Loucy (cell line): ENCODE data around the gene RGS3.
"Not testable (repeated sequence)": the region's sequence is repeated elsewhere in the genome, so short reads cannot be mapped to it uniquely, and the experiment has no call there.

Experiments
- H2AFZ ChIP-seq: fragments of 200-600 bp; sonication (generic); 2 replicates; pipeline ENCODE4 v1.6.0; 2016; ENCODE audit warnings: antibody characterized with exemption, mild to moderate bottlenecking, low read length, moderate library complexity
- H3F3A ChIP-seq: fragments of 200-600 bp; 2 replicates; pipeline ENCODE4 v1.6.0; 2016; ENCODE audit warnings: antibody characterized with exemption, low read depth, mild to moderate bottlenecking
- H3K27me3 ChIP-seq: fragments of 200-600 bp; sonication (generic); 2 replicates; pipeline ENCODE4 v1.6.1; 2014; ENCODE audit warnings: low read length, mild to moderate bottlenecking; ENCODE audit not compliant: insufficient read depth, poor library complexity, severe bottlenecking
- H3K36me3 ChIP-seq: fragments of 200-600 bp; sonication (generic); 2 replicates; pipeline ENCODE4 v1.6.1; 2016; ENCODE audit warnings: low read length; ENCODE audit not compliant: insufficient read depth
- H3K4me1 ChIP-seq: fragments of 200-600 bp; sonication (generic); 2 replicates; pipeline ENCODE4 v1.5.1; 2014; ENCODE audit warnings: low read length, mild to moderate bottlenecking; ENCODE audit not compliant: insufficient read depth, poor library complexity, severe bottlenecking
- H3K4me2 ChIP-seq: fragments of 200-600 bp; sonication (generic); 2 replicates; pipeline ENCODE4 v1.6.0; 2014; ENCODE audit warnings: antibody characterized with exemption, low read length, low read depth, mild to moderate bottlenecking; ENCODE audit not compliant: poor library complexity, severe bottlenecking
- H3K4me3 ChIP-seq: fragments of 200-600 bp; sonication (generic); 2 replicates; pipeline ENCODE4 v1.5.1; 2014; ENCODE audit warnings: low read length, mild to moderate bottlenecking, mixed read lengths; ENCODE audit not compliant: poor library complexity, severe bottlenecking
- H3K79me2 ChIP-seq: fragments of 200-600 bp; sonication (generic); 2 replicates; pipeline ENCODE4 v1.6.1; 2014; ENCODE audit warnings: low read length; ENCODE audit not compliant: insufficient read depth
- H3K9ac ChIP-seq: fragments of 200-600 bp; sonication (generic); 2 replicates; pipeline ENCODE4 v1.6.0; 2014; ENCODE audit warnings: mild to moderate bottlenecking, low read depth, low read length, moderate library complexity; ENCODE audit not compliant: poor library complexity, severe bottlenecking
- H3K9me2 ChIP-seq: fragments of 200-600 bp; sonication (generic); replicated peaks from 2 replicates; pipeline ENCODE4 v1.6.1; 2016; ENCODE audit warnings: low read depth, low read length, mixed read lengths
- H3K9me3 ChIP-seq: fragments of 200-600 bp; sonication (generic); 2 replicates; pipeline ENCODE4 v1.6.1; 2014; ENCODE audit warnings: mild to moderate bottlenecking, antibody characterized with exemption, low read length, low read depth; ENCODE audit not compliant: insufficient read depth
- H4K20me1 ChIP-seq: fragments of 200-600 bp; sonication (generic); 2 replicates; pipeline ENCODE4 v1.6.0; 2014; ENCODE audit warnings: antibody characterized with exemption, low read length, mild to moderate bottlenecking; ENCODE audit not compliant: insufficient read depth, poor library complexity, severe bottlenecking
- EZH2phosphoT487 ChIP-seq: fragments of 200-600 bp; IDR thresholded peaks from 2 replicates; pipeline ENCODE4 v1.6.1; 2018; ENCODE audit warnings: antibody characterized with exemption, mild to moderate bottlenecking, moderate library complexity, borderline replicate concordance
- TF ChIP-seq, protein P1 (sequence below): fragments of 200-600 bp; sonication (generic); conservative IDR thresholded peaks from 2 replicates; pipeline ENCODE4 v1.5.1; 2014; ENCODE audit warnings: mild to moderate bottlenecking, antibody characterized with exemption, low read length

RGS3 gene

DNA sequence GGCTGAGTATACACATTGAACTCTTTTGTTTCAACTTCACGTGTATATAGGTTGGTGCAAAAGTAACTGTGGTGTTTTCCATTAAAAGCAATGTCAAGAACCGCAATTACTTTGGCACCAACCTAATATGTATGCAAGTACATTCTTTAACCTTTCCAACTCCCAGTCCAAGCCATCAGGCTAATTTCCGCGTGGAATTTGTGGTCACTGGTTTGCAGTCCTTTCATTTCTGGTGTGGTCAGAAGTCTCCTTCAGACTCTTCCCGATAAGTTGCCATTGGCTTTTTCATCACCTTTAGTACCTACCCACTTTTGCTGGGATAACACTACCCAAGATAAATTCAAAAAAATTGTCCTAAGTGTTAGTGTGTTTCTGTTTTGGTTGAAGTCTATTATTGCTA, 84.0 kb downstream of the RGS3 start:
- Histone ChIP-seq H3K4me1 (peaks cover 15% of the 10 kb centered on the region), H3K79me2 (no peaks in the 10 kb centered on the region), H3K36me3 (no peaks in the 10 kb centered on the region; the same call in 1 of the 2 replicates), H3F3A (no peaks in the 10 kb centered on the region), H3K9ac (no peak overlapping the region), H3K27me3 (no peaks in the 10 kb centered on the region), H4K20me1 (no peaks in the 10 kb centered on the region), H3K9me3 (no peaks in the 10 kb centered on the region), H2AFZ (no peak overlapping the region), H3K9me2 (no peaks in the 10 kb centered on the region), H3K4me2 (peak overlapping the region; percentile 60), H3K4me3 (no peak overlapping the region)
- TF ChIP-seq, protein P1, sequence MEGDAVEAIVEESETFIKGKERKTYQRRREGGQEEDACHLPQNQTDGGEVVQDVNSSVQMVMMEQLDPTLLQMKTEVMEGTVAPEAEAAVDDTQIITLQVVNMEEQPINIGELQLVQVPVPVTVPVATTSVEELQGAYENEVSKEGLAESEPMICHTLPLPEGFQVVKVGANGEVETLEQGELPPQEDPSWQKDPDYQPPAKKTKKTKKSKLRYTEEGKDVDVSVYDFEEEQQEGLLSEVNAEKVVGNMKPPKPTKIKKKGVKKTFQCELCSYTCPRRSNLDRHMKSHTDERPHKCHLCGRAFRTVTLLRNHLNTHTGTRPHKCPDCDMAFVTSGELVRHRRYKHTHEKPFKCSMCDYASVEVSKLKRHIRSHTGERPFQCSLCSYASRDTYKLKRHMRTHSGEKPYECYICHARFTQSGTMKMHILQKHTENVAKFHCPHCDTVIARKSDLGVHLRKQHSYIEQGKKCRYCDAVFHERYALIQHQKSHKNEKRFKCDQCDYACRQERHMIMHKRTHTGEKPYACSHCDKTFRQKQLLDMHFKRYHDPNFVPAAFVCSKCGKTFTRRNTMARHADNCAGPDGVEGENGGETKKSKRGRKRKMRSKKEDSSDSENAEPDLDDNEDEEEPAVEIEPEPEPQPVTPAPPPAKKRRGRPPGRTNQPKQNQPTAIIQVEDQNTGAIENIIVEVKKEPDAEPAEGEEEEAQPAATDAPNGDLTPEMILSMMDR = no peak
- no peak for TF ChIP-seq EZH2phosphoT487

DNA sequence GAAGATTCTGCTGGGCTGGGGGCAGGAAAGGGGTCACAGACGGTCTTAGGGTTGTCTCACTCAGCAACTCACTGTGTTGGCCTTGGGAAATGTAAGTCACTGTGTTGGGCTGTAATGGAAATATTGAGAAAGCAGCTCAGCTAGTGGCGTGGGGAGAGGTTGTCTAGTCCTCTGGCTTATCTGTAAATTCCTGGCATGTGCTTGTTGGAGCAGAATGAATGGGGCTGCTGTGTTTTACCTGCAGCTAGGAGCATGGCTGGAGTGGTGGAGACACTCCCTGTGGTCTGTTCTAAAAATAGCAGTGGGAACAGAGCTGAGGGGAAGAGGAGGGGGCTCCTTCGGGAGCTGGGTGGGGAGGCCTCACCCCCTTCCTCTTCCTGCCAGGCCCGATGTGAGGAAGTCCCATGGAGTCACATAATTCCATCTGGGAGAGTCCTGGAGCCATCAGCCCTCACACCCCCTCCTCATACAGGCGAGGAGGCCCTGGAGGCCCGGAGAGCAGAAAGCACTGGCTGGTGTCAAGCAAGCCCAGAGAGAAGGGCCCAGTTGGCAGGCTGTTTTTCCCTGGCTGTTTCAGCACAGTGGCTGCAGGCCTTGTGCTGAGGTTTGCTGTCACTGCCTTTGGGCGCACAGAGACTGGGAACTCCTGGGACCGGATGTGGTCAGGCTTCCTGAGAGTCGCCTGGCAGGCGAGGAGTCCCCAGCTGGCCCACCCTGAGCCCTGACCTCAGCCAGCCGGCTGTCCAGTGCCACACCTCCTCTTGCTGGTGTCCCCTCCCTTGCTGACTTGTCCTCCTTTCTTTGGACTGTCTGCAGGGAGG, 84.9 kb downstream of the RGS3 start:
- peak overlapping the region; percentile 60 for H3K4me2 ChIP-seq
- peaks cover 15% of the 10 kb centered on the region for H3K4me1 ChIP-seq
- H3K9ac ChIP-seq = peak overlapping the region; percentile 51
- no peaks in the 10 kb centered on the region for H3K9me3 ChIP-seq
- no peaks in the 10 kb centered on the region for H3F3A ChIP-seq
- no peaks in the 10 kb centered on the region for H3K79me2 ChIP-seq
- no peak overlapping the region for H2AFZ ChIP-seq
- TF ChIP-seq EZH2phosphoT487 = no peak
- TF ChIP-seq, protein P1 = no peak
- no peak overlapping the region for H3K4me3 ChIP-seq
- no peaks in the 10 kb centered on the region for H4K20me1 ChIP-seq
- no peaks in the 10 kb centered on the region; the same call in 1 of the 2 replicates for H3K36me3 ChIP-seq
- H3K27me3 ChIP-seq = no peaks in the 10 kb centered on the region
- H3K9me2 ChIP-seq = no peaks in the 10 kb centered on the region

DNA sequence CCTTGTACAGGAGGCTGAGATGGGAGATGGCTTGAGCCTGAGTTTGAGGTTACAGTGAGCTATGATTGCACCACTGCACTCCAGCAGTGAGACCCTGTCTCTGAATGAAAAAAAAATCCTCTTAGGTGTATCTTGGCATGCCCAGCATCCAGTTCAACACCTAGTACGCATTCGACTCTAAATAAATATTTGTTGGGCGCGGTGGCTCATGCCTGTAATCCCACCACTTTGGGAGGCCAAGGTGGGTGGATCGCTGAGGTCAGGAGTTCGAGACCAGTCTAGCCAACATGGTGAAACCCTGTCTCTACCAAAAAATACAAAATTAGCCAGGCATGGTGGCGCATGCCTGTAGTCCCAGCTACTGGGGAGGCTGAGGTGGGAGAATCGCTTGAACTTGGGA, 86.4 kb downstream of the RGS3 start:
- H3K9ac ChIP-seq, H3K27me3 ChIP-seq, H3K79me2 ChIP-seq, H3K4me3 ChIP-seq, H4K20me1 ChIP-seq, H3K4me2 ChIP-seq, H3K9me2 ChIP-seq, H3F3A ChIP-seq, H3K36me3 ChIP-seq, H2AFZ ChIP-seq, H3K9me3 ChIP-seq: not testable (repeated sequence)
- peaks cover 15% of the 10 kb centered on the region for H3K4me1 ChIP-seq
